ENCODE measurements around the gene ILK. TPM values are rescaled to one million over a fixed set of nuclear protein-coding genes. Genes with fewer than 3 reads are reported as not detected.

Gene ILK
- total and polyA plus RNA-seq, 2 donors (not counting 3 experiments of a cell fraction or from before 2014, with no cell fraction given), result 221 to 296 TPM

DNA sequence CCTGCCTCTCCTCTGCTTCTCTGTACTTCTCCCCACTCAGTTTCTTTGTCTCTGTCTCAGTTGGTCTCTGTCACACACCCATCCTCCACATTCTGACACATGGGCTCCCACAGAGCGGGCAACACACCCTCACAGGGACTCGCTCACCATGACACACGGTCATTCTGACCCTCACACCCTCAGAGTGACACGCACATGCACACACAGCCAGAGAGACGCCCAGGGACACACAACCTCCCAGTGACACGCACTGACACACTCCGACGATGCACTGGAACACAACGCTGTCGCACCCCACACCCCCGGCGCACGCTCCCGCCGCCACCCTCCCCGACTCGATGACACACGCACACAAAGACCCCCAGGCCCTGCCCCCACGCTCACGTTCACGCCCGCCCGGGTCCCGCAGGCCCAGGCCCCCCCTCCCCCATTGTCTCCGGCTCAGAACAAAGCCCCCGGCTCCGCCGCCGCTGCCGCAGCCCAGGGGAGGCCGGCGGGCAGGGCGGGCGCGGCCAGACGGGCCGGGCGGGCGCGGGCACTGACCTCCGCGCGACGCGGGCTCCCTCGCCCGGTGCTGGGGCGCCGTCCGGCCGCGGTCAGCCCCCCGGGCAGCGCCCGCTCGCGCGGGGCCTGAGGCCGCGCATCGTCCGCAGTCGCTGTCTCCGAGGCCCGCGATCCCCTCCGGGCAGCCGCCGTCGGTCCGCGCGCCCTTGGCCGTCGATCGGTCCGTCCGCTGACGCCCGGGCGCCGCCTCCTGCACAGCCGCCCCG, 51.6 kb downstream of the ILK start:
- H3K9ac ChIP-seq (replicated peaks; ENCODE audit: extremely low read depth, insufficient read depth, low read length), result peak overlapping the region; percentile 33
- TF ChIP-seq POLR2AphosphoS5 (IDR thresholded peaks at IDR 0.05; ENCODE audit: insufficient read depth, low read depth, low read length) (peak; percentile 32), POLR2A (IDR thresholded peaks at IDR 0.05; ENCODE audit: low read depth, low read length) (peak; percentile 61), JUN (IDR thresholded peaks at IDR 0.05; ENCODE audit: borderline replicate concordance, insufficient read depth, insufficient read length, low read depth) (no peak)
- H3K27me3 ChIP-seq (ENCODE audit: control insufficient read depth in 2 of 2, insufficient read depth in 2 of 2, low read length in 2 of 2), result no peaks in the 10 kb centered on the region
- peak overlapping the region; percentile 45 for H2AFZ ChIP-seq (ENCODE audit: low read depth, low read length)
- no peaks in the 10 kb centered on the region for H4K20me1 ChIP-seq (replicated peaks; ENCODE audit: control insufficient read depth, extremely low read depth, insufficient read depth, low read length)
- no peaks in the 10 kb centered on the region for H3K9me1 ChIP-seq (replicated peaks; ENCODE audit: control insufficient read depth, extremely low read depth, insufficient read depth, low read length)
- H3K36me3 ChIP-seq (ENCODE audit: control insufficient read depth in 2 of 2, extremely low read depth in 1 of 2, insufficient read depth in 2 of 2, low read length in 2 of 2), result no peaks in the 10 kb centered on the region
- DNase-seq (ENCODE audit: low read depth, low spot score), result peak; percentile 33
- H3K4me3 ChIP-seq (replicated peaks in 1 of 3; ENCODE audit: insufficient read depth in 1 of 3, low read depth in 1 of 3, low read length in 3 of 3), result peak overlapping the region in 2 of 3 experiments; percentile 44
- peaks cover 2% of the 10 kb centered on the region for H3K79me2 ChIP-seq (ENCODE audit: control insufficient read depth, insufficient read depth, low read length)
- peak overlapping the region; percentile 51 for H3K4me2 ChIP-seq (ENCODE audit: insufficient read depth, low read length)
- no TSS peak for BruUV-seq (replicated peaks)
- H3K27ac ChIP-seq (ENCODE audit: insufficient read depth, low read depth, low read length), result no peak overlapping the region
- no peaks in the 10 kb centered on the region for H3K9me3 ChIP-seq (replicated peaks; ENCODE audit: control insufficient read depth, insufficient read depth, low read length)
- intact Hi-C loops (cut with micrococcal nuclease) (loop anchor here (1.0 kb wide), 1 partner anchor 9 kb away; no protein-coding TSS in a partner anchor), dilution Hi-C loops (cut with MboI; ENCODE audit: extremely low pct_ligation_motif_present, low sequenced_read_pairs) (no loop called here)
- POLR2A ChIA-PET, result interaction anchor here (0.8 kb wide), 1 partner anchor 44 kb away, joined by 3 read pairs; the partner anchor contains the start of gene TAF10
- FAIRE-seq, result no peak
- H3K4me1 ChIP-seq (ENCODE audit: control insufficient read depth, extremely low read depth, insufficient read depth, low read length), result peaks cover 15% of the 10 kb centered on the region
- CTCF ChIA-PET, result interaction anchor here (0.7 to 1.9 kb wide), 7 partner anchors 12 to 124 kb away, joined by 3 to 11 read pairs (median 4); partner anchors contain the start of gene MRPL17

GRCh38 chr11:6655790-6656583, 52.4 kb downstream of the ILK start, which contains the start of gene DCHS1:
DCHS1 (minus strand) TSS chr11:6655809; CDS start chr11:6641613, 14,196 bp downstream.
- Histone ChIP-seq H3K9me1 (replicated peaks; ENCODE audit: control insufficient read depth, extremely low read depth, insufficient read depth, low read length) (no peaks in the 10 kb centered on the region), H3K4me1 (ENCODE audit: control insufficient read depth, extremely low read depth, insufficient read depth, low read length) (peaks cover 15% of the 10 kb centered on the region), H3K79me2 (ENCODE audit: control insufficient read depth, insufficient read depth, low read length) (peaks cover 2% of the 10 kb centered on the region), H3K27me3 (ENCODE audit: control insufficient read depth in 2 of 2, insufficient read depth in 2 of 2, low read length in 2 of 2) (no peaks in the 10 kb centered on the region), H3K4me3 (replicated peaks in 1 of 3; ENCODE audit: insufficient read depth in 1 of 3, low read depth in 1 of 3, low read length in 3 of 3) (peak within 1 kb of the TSS; percentile 35 to 59 (median 44)), H2AFZ (ENCODE audit: low read depth, low read length) (peak within 1 kb of the TSS; percentile 89), H3K4me2 (ENCODE audit: insufficient read depth, low read length) (peak within 1 kb of the TSS; percentile 51), H4K20me1 (replicated peaks; ENCODE audit: control insufficient read depth, extremely low read depth, insufficient read depth, low read length) (no peaks in the 10 kb centered on the region), H3K9me3 (replicated peaks; ENCODE audit: control insufficient read depth, insufficient read depth, low read length) (no peaks in the 10 kb centered on the region), H3K27ac (ENCODE audit: insufficient read depth, low read depth, low read length) (peak within 1 kb of the TSS; percentile 36), H3K9ac (replicated peaks; ENCODE audit: extremely low read depth, insufficient read depth, low read length) (peak within 1 kb of the TSS; percentile 70), H3K36me3 (ENCODE audit: control insufficient read depth in 2 of 2, extremely low read depth in 1 of 2, insufficient read depth in 2 of 2, low read length in 2 of 2) (no peaks in the 10 kb centered on the region)
- FAIRE-seq, result no peak
- ChIA-PET POLR2A (no interaction called here), CTCF (interaction anchor here (0.7 to 1.9 kb wide), 6 partner anchors 11 to 125 kb away, joined by 3 to 11 read pairs (median 4); partner anchors contain the start of gene MRPL17)
- dilution Hi-C loops (cut with MboI; ENCODE audit: extremely low pct_ligation_motif_present, low sequenced_read_pairs), result no loop called here
- DNase-seq (ENCODE audit: low read depth, low spot score), result no peak
- TSS peak; percentile 76 for BruUV-seq (replicated peaks)
- TF ChIP-seq MYC (IDR thresholded peaks at IDR 0.05; ENCODE audit: low read depth, low read length) (no peak), POLR2A (IDR thresholded peaks at IDR 0.05; ENCODE audit: low read depth, low read length) (peak; percentile 40), CTCF (IDR thresholded peaks at IDR 0.05; ENCODE audit: extremely low read depth in 1 of 2, insufficient read depth in 1 of 2, low read depth in 1 of 2, low read length in 2 of 2) (no peak), POLR2AphosphoS5 (IDR thresholded peaks at IDR 0.05; ENCODE audit: insufficient read depth, low read depth, low read length) (peak; percentile 16)
- intact Hi-C loops (cut with micrococcal nuclease), result loop anchor here (1.0 to 2.0 kb wide), 2 partner anchors 10 to 19 kb away; no protein-coding TSS in a partner anchor

Data from endothelial cell of umbilical vein (primary cell).